ENCODE measurements around the gene PACS1.

The PACS1 gene

GRCh38 chr11:66184728-66185127 lies 114.7 kb downstream of the PACS1 start:
- POLR2A ChIA-PET, result interaction anchor here (0.5 kb wide), 1 partner anchor 49 kb away, joined by 3 read pairs; no protein-coding TSS in a partner anchor
- CTCF ChIA-PET, result interaction anchor here (0.6 to 1.1 kb wide), 2 partner anchors 16 to 325 kb away, joined by 3 to 5 read pairs; partner anchors contain the start of gene MUS81
- no peak for TF ChIP-seq SUZ12 (IDR thresholded peaks at IDR 0.05)
- TF ChIP-seq PKNOX1 (IDR thresholded peaks at IDR 0.05), result no peak
- TF ChIP-seq SP1 (IDR thresholded peaks at IDR 0.05), result no peak
- no peak for TF ChIP-seq FOXA1 (IDR thresholded peaks at IDR 0.05)
- TF ChIP-seq BHLHE40 (IDR thresholded peaks at IDR 0.05; ENCODE audit: borderline replicate concordance), result no peak
- TF ChIP-seq FOXK2 (IDR thresholded peaks at IDR 0.05), result no peak
- TF ChIP-seq TARDBP (IDR thresholded peaks at IDR 0.05), result no peak
- TF ChIP-seq CTBP1 (IDR thresholded peaks at IDR 0.05; ENCODE audit: borderline replicate concordance), result no peak
- TF ChIP-seq L3MBTL2 (conservative IDR thresholded peaks at IDR 0.05), result no peak
- TF ChIP-seq ARNT (IDR thresholded peaks at IDR 0.05), result no peak
- no peak for TF ChIP-seq HDGF (IDR thresholded peaks at IDR 0.05; ENCODE audit: borderline replicate concordance)
- no peak for TF ChIP-seq LEF1 (IDR thresholded peaks at IDR 0.05; ENCODE audit: borderline replicate concordance)
- TF ChIP-seq NFRKB (IDR thresholded peaks at IDR 0.05), result no peak
- TF ChIP-seq FOXM1 (IDR thresholded peaks at IDR 0.05; ENCODE audit: borderline replicate concordance), result no peak
- TF ChIP-seq ZNF384 (IDR thresholded peaks at IDR 0.05), result no peak
- TF ChIP-seq ELF4 (IDR thresholded peaks at IDR 0.05), result no peak
- DNase-seq (ENCODE audit: extremely low spot score), result no peak

GRCh38 chr11:66186470-66186869 lies 116.4 kb downstream of the PACS1 start:
- ChIA-PET POLR2A (no interaction called here), CTCF (interaction anchor here (1.0 to 1.1 kb wide), 2 partner anchors 36 to 406 kb away, joined by 3 read pairs; no protein-coding TSS in a partner anchor)
- TF ChIP-seq CTBP1 (IDR thresholded peaks at IDR 0.05; ENCODE audit: borderline replicate concordance), result no peak
- no peak for TF ChIP-seq LEF1 (IDR thresholded peaks at IDR 0.05; ENCODE audit: borderline replicate concordance)
- no peak for TF ChIP-seq BHLHE40 (IDR thresholded peaks at IDR 0.05; ENCODE audit: borderline replicate concordance)
- TF ChIP-seq FOXM1 (IDR thresholded peaks at IDR 0.05; ENCODE audit: borderline replicate concordance), result no peak
- TF ChIP-seq L3MBTL2 (conservative IDR thresholded peaks at IDR 0.05), result no peak
- TF ChIP-seq NFRKB (IDR thresholded peaks at IDR 0.05), result no peak
- no peak for TF ChIP-seq SUZ12 (IDR thresholded peaks at IDR 0.05)
- no peak for TF ChIP-seq SP1 (IDR thresholded peaks at IDR 0.05)
- no peak for TF ChIP-seq ELF4 (IDR thresholded peaks at IDR 0.05)
- no peak for TF ChIP-seq HDGF (IDR thresholded peaks at IDR 0.05; ENCODE audit: borderline replicate concordance)
- no peak for TF ChIP-seq FOXK2 (IDR thresholded peaks at IDR 0.05)
- no peak for TF ChIP-seq TARDBP (IDR thresholded peaks at IDR 0.05)
- TF ChIP-seq PKNOX1 (IDR thresholded peaks at IDR 0.05), result no peak
- TF ChIP-seq ZNF384 (IDR thresholded peaks at IDR 0.05), result no peak
- TF ChIP-seq FOXA1 (IDR thresholded peaks at IDR 0.05), result no peak
- TF ChIP-seq ARNT (IDR thresholded peaks at IDR 0.05), result no peak
- no peak for DNase-seq (ENCODE audit: extremely low spot score)

- CTCF ChIA-PET, result no interaction called here
- POLR2A ChIA-PET, result no interaction called here
- DNase-seq (ENCODE audit: extremely low spot score), result no peak
- TF ChIP-seq FOXA1 (IDR thresholded peaks at IDR 0.05) (no peak), FOXK2 (IDR thresholded peaks at IDR 0.05) (no peak)
These were observed 117.4 kb downstream of the PACS1 start for GRCh38 chr11:66187453-66187852.

- no peak for DNase-seq (ENCODE audit: extremely low spot score)
- POLR2A ChIA-PET, result no interaction called here
- CTCF ChIA-PET, result no interaction called here
- TF ChIP-seq CTBP1 (IDR thresholded peaks at IDR 0.05; ENCODE audit: borderline replicate concordance), result no peak
- no peak for TF ChIP-seq LEF1 (IDR thresholded peaks at IDR 0.05; ENCODE audit: borderline replicate concordance)
- TF ChIP-seq ARNT (IDR thresholded peaks at IDR 0.05), result no peak
- no peak for TF ChIP-seq BHLHE40 (IDR thresholded peaks at IDR 0.05; ENCODE audit: borderline replicate concordance)
- no peak for TF ChIP-seq ZNF384 (IDR thresholded peaks at IDR 0.05)
- TF ChIP-seq FOXK2 (IDR thresholded peaks at IDR 0.05), result no peak
- no peak for TF ChIP-seq SP1 (IDR thresholded peaks at IDR 0.05)
- TF ChIP-seq ELF4 (IDR thresholded peaks at IDR 0.05), result no peak
- TF ChIP-seq L3MBTL2 (conservative IDR thresholded peaks at IDR 0.05), result no peak
- no peak for TF ChIP-seq SUZ12 (IDR thresholded peaks at IDR 0.05)
- TF ChIP-seq PKNOX1 (IDR thresholded peaks at IDR 0.05), result no peak
- TF ChIP-seq FOXA1 (IDR thresholded peaks at IDR 0.05), result no peak
- TF ChIP-seq TARDBP (IDR thresholded peaks at IDR 0.05), result no peak
- TF ChIP-seq HDGF (IDR thresholded peaks at IDR 0.05; ENCODE audit: borderline replicate concordance), result no peak
- no peak for TF ChIP-seq NFRKB (IDR thresholded peaks at IDR 0.05)
- TF ChIP-seq FOXM1 (IDR thresholded peaks at IDR 0.05; ENCODE audit: borderline replicate concordance), result no peak
These were observed 118.5 kb downstream of the PACS1 start for GRCh38 chr11:66188580-66188979.

- DNase-seq (ENCODE audit: extremely low spot score), result no peak
- CTCF ChIA-PET, result no interaction called here
- POLR2A ChIA-PET, result no interaction called here
- no peak for TF ChIP-seq SP1 (IDR thresholded peaks at IDR 0.05)
- TF ChIP-seq CTBP1 (IDR thresholded peaks at IDR 0.05; ENCODE audit: borderline replicate concordance), result no peak
- TF ChIP-seq FOXM1 (IDR thresholded peaks at IDR 0.05; ENCODE audit: borderline replicate concordance), result no peak
- no peak for TF ChIP-seq PKNOX1 (IDR thresholded peaks at IDR 0.05)
- no peak for TF ChIP-seq BHLHE40 (IDR thresholded peaks at IDR 0.05; ENCODE audit: borderline replicate concordance)
- no peak for TF ChIP-seq SUZ12 (IDR thresholded peaks at IDR 0.05)
- no peak for TF ChIP-seq ARNT (IDR thresholded peaks at IDR 0.05)
- no peak for TF ChIP-seq FOXK2 (IDR thresholded peaks at IDR 0.05)
- TF ChIP-seq HDGF (IDR thresholded peaks at IDR 0.05; ENCODE audit: borderline replicate concordance), result no peak
- no peak for TF ChIP-seq LEF1 (IDR thresholded peaks at IDR 0.05; ENCODE audit: borderline replicate concordance)
These were observed 119.1 kb downstream of the PACS1 start for GRCh38 chr11:66189031-66189745.

Measured in HEK293T (cell line).